ENCODE results near the gene LAIR1. TPM values are rescaled to one million over a fixed set of nuclear protein-coding genes. Genes with fewer than 3 reads are reported as not detected.

The LAIR1 gene
- total RNA-seq, 2 donors from 2014 or later: 2.9 to 9.9 TPM

DNA sequence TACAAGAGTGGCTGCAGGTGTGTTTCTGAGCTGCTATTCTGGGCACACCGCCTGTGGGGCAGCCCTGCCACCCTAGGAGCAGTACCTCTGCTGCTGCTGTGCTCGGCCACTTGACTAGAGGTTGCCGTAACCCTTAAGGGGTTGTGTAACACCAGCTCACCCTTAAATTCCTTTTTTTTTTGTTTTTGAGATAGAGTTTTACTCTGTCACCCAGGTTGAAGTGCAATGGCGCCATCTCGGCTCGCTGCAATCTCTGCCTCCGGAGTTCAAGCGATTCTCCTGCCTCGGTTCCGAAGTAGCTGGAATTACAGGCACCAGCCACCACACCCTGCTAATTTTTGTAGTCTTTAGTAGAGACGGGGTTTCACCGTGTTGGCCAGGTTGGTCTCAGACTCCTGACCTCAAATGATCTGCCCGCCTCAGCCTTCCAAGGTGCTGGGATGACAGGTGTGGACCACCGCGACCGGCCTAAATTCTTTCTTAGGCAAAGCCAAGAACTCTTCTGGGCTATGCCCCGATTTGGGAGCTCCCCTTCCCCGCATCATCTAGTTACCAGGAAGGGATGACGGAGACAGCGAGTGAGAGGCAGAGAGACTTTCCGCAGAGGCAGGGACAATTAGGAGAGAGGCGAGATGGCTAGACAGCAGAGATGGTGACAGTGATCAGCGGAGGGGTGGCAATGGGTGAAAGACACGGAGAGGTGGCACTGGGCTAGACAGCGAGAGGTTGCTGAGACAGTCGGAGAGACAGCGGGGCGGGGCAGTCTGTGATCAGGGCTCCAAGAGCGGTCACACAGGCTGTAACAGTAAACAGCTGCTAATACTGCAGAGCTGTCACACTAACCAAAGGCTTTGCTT lies 47.4 kb downstream of the LAIR1 start:
- peak in 1 of 2 donors; percentile 13 for DNase-seq (ENCODE audit: low spot score in 2 of 2)
- Mint-ChIP-seq H3K27ac (no peak overlapping the region), H3K36me3 (no peaks in the 10 kb centered on the region), H3K9me3 (no peaks in the 10 kb centered on the region)
- no peak for ATAC-seq

DNA sequence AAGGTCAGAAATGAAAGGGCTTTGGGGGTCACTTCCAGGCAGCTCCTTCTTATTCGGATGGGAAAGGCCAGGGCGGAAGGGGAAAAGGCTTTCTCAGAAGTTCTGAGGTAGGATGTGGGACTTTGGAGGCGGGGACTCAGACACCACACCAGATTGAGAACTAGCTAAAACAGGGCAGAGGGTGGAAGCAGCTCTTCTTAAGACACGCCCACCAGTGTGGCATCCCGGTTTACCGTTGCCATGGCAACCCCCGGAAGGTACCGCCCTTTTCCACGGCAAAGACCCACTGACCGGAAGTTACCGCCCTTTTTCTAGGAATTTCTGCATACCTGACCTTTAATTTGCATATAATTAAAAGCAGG lies 48.0 kb downstream of the LAIR1 start:
- no peaks in the 10 kb centered on the region for H3K36me3 Mint-ChIP-seq
- DNase-seq (ENCODE audit: low spot score in 2 of 2) (no peak), ATAC-seq (no peak)
- H3K9me3 Mint-ChIP-seq: no peaks in the 10 kb centered on the region
- no peak overlapping the region for H3K27ac Mint-ChIP-seq

DNA sequence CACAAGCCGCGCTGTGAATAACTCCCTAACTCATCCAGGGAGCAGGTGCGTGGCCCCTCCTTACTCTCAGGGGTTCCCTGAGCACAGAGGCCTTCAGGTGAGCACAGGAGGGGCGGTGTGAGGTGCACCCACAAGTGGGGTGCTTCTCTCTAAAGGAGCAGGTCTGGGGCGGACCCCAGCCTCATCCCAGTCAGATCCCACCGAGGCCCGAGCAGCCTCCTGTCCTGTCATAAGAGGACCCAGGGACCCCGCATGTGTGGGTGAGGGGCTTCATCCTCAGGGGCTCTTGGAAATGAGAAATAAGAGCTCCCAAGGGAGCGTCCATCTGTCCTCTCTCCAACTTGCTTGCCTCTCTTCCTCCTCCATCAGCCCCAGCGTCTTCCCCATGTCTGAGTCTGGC lies 48.8 kb downstream of the LAIR1 start:
- H3K9me3 Mint-ChIP-seq: no peaks in the 10 kb centered on the region
- no peak for ATAC-seq
- no peaks in the 10 kb centered on the region for H3K36me3 Mint-ChIP-seq
- no peak overlapping the region for H3K27ac Mint-ChIP-seq
- no peak for DNase-seq (ENCODE audit: low spot score in 2 of 2)

DNA sequence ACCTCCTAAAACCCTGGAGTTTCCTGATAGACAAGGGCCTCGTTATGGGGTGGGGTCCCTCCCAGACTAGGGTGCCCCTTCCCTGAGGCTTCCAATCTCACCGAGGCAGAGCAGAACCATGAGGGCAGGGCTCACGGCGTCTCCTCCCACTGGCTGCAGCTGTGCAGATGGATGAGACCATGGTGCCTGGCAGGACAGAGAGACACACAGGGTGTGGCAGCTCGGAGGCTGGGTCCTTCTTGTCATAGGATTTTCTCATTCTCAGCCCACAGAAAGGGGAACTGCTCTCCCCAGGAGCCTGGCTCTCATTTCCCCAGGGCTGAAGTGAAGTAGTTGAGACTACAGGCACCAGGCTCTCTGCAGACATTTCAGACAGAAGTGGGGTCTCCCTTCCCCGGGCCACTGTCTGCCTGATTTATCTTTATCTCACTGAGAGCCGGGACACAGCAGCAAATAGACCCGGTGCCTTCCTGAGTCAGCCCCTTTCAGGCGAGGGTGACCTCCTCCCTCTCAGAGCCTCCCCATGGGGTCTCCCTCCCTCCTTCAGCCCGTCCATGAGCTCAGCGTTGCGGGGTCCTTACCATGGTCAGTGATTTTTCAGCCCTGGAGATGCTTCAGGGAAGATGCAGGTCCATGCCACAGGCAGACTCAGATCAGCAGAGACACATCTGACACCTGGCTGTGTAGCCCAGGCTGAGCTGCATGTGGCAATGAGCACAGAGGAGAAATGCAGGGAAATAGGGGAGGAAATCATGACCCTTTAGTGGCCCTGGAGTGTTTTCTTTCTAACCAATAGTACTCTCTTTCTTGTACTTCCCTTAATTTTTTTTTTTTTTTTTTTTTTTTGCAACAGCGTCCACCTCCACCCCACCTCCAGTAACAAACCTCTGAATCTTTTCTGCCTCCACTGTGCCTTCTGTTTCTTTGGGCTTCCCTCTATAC lies 52.0 kb downstream of the LAIR1 start, which contains the start of gene LILRA5:
Gene LILRA5 (minus strand): TSS at position 731 of the 942 bp plus-strand sequence. CDS start 147 bp downstream, at position 584.
- Mint-ChIP-seq H3K9me3 (no peaks in the 10 kb centered on the region), H3K36me3 (no peaks in the 10 kb centered on the region), H3K27ac (no peak within 1 kb of the TSS)
- ATAC-seq: no peak
- DNase-seq (ENCODE audit: low spot score in 2 of 2): no peak

DNA sequence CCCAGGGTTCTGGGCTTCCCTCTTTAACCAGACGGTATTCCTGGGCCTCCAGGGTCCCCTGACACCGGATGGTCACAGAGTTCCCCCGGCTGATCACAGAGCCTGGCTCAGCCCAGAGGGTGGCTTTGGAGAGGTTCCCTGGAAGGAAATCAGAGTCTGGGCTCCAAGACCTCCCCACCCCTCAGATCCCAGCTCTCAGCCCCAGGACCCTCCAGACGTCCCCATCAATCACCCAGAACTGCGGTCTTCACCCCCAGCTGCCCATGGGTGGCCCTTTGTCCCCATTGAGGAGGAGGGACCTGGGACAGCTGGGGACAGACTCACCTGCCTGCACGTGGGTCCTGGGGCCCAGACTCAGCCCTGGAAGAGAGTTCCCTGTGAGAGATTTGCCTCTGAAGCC lies 52.7 kb downstream of the LAIR1 start:
- no peaks in the 10 kb centered on the region for H3K36me3 Mint-ChIP-seq

DNA sequence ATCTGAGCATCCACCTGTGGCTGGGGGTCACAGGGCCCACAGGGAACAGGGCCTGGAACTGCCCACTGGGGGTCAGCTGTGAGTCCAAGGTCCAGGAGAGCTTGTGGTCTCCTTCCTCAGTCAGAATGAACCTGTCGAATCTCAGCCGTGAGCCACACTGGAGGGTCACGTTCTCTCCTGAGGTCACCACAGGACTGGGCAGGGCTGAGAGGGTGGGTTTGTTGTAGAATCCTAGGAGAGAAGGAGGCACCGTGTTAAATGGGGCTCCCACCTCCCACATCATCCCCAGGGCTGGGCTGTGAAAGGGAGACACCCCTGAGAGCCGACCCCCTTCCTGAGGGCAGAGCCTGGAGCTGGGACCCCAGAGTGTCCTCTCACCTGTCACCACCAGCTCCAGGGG lies 53.2 kb downstream of the LAIR1 start:
- no peak for ATAC-seq
- Mint-ChIP-seq H3K27ac (no peak overlapping the region), H3K36me3 (no peaks in the 10 kb centered on the region), H3K9me3 (no peaks in the 10 kb centered on the region)
- DNase-seq (ENCODE audit: low spot score in 2 of 2): no peak

More for the DNA sequence above, 52.7 kb downstream of the LAIR1 start:
- Mint-ChIP-seq H3K27ac (no peak overlapping the region), H3K9me3 (no peaks in the 10 kb centered on the region)
- DNase-seq (ENCODE audit: low spot score in 2 of 2) (no peak), ATAC-seq (no peak)

DNA sequence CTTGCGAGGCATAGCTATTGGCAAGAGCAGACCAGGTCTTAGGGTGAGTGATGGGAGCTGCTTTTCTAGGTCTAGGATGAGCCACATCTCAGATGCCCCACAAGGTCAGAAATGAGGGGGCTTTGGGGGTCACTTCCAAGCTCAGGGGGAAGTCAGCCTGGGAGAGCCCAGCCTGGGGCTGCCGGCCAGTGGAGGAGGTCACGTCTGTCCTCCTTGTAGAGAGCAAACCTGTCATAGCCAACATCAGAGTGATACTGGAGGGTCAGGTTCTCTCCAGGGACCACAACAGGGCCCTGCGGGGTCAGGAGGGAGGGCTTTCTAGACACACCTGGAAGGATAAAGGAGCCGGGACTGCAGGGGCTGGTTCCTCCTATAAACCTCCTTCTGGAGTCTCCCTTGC lies 54.2 kb downstream of the LAIR1 start:
- no peaks in the 10 kb centered on the region for H3K36me3 Mint-ChIP-seq

DNA sequence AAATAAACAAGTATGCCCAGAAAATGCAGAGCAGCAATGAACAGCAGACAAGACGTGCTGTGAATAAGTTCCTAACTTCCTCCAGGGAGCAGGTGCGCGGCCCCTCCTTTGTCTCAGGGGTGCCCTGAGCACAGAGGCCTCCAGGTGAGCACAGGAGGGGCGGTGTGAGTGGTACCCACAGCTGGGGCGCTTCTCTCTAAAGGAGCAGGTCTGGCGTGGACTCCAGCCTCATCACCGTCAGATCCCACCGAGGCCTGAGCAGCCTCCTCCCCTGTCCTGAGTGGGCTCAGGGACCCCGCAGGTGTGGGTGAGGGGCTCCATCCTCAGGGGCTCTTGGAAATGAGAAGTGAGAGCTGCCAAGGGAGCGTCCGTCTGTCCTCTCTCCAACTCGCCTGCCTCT lies 54.9 kb downstream of the LAIR1 start:
- peaks cover 0 to 3% of the 10 kb centered on the region in 2 donors for H3K9me3 Mint-ChIP-seq
- ATAC-seq: no peak
- no peak for DNase-seq (ENCODE audit: low spot score in 2 of 2)
- no peaks in the 10 kb centered on the region for H3K36me3 Mint-ChIP-seq
- no peak overlapping the region for H3K27ac Mint-ChIP-seq

More for the DNA sequence above, 54.2 kb downstream of the LAIR1 start:
- no peak for DNase-seq (ENCODE audit: low spot score in 2 of 2)
- no peak for ATAC-seq
- H3K9me3 Mint-ChIP-seq: no peaks in the 10 kb centered on the region
- no peak overlapping the region for H3K27ac Mint-ChIP-seq

DNA sequence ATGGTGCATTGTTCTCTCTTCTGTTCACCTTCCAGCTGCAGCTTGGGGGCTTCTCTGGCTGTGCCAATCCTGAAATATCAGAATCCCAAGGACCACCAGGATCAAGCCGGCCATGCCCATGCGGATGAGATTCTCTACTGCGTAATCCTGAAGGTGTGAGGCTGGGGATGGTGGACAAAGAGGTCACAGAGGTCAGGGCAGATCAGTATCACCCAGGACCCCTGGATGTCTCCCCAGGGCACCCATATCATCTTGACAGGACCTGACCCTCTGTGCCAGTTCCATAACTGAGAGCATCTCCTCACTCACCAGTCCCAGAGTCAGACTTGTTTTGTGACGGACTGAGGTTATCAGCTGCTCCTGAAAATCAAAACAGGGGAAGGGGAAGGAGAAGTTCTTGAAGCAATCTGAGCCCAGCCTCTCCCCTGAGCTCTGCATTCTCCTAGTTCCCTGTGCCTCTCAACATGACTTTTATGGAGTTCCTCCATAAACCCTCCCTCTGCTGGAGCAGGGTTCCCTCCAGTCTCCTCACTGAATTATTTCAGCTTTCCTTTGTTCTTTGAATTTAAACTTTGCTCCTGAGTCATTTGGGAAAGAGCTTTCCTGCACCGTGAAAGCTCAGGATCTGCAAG lies 57.2 kb downstream of the LAIR1 start:
- ATAC-seq (no peak), DNase-seq (ENCODE audit: low spot score in 2 of 2) (no peak)
- Mint-ChIP-seq H3K9me3 (peaks cover 0 to 4% of the 10 kb centered on the region in 2 donors), H3K27ac (no peak overlapping the region), H3K36me3 (no peaks in the 10 kb centered on the region)

DNA sequence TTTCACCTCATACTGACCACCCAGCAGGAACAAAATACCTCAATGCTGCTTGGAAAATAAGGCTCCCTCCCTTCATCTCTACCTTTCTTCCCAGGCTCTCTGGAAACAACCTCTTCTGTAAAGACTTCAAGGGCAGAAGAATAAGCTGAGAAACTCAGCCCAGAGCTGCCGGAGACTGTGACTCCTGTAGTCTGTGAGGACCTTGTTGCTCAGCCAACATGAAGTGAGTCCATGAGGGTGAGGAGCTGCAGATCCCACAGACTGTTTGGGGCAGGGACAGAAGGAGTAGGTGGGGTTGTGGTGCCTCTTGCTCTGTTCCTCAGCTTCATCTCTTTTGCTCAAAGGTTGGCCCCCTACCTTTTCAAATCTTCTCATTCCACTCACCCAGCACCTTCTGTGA lies 59.6 kb downstream of the LAIR1 start:
- DNase-seq (ENCODE audit: low spot score in 2 of 2) (no peak), ATAC-seq (no peak)
- Mint-ChIP-seq H3K9me3 (peaks cover 0 to 4% of the 10 kb centered on the region in 2 donors), H3K27ac (no peak overlapping the region), H3K36me3 (no peaks in the 10 kb centered on the region)

DNA sequence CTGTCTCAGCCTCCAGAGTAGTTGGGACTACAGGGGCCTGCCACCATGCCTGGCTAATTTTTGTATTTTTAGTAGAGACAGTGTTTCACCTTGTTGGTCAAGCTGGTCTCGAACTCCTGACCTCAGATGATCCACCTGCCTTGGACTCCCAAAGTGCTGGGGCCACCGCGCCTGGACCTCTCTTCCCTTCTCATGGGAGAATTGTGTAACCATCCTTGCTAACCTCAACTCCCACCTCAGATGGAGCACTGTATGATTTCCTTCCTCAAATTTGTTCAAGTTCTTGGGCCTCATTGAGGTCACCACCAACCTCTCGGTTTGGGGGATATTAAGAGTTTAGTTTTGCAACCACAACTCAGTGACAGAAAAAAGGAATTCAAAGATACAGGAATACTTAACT lies 62.5 kb downstream of the LAIR1 start:
- H3K9me3 Mint-ChIP-seq: peaks cover 0 to 4% of the 10 kb centered on the region in 2 donors

More for the DNA sequence above, 62.5 kb downstream of the LAIR1 start:
- H3K27ac Mint-ChIP-seq: peak overlapping the region in 1 of 2 donors; percentile 61
- no peak for DNase-seq (ENCODE audit: low spot score in 2 of 2)
- no peak for ATAC-seq
- H3K36me3 Mint-ChIP-seq: no peaks in the 10 kb centered on the region

Other genes with a start within 250 kb of the LAIR1 start
- gene TFPT, start 249.3 kb downstream of the LAIR1 start, total RNA-seq: 10 to 100 TPM; 30.4 to 37.4 TPM
- 10 to 100 TPM; 47.9 to 92.9 TPM for gene PRPF31, start 249.2 kb downstream of the LAIR1 start, total RNA-seq
- gene CNOT3, start 227.2 kb downstream of the LAIR1 start, total RNA-seq: 10 to 100 TPM; 57.3 to 59.9 TPM
- gene LENG1, start 205.2 kb downstream of the LAIR1 start, total RNA-seq: 1 to 10 TPM; 3.5 to 6.1 TPM
- not detected for gene TMC4, start 191.8 kb downstream of the LAIR1 start, total RNA-seq
- 10 to 100 TPM; 56.8 to 97.2 TPM for gene MBOAT7, start 175.4 kb downstream of the LAIR1 start, total RNA-seq
- gene TSEN34, start 173.6 kb downstream of the LAIR1 start, total RNA-seq: 10 to 100 TPM; 10.2 to 15.8 TPM
- 1,000 to 10,000 TPM; 1,448 to 1,707 TPM for gene RPS9, start 164.1 kb downstream of the LAIR1 start, total RNA-seq
- gene LILRB3, start 141.9 kb downstream of the LAIR1 start, total RNA-seq: under 1 TPM in 1 of 2 donors, not detected in 1; 0.37 TPM
- gene LILRA6, start 122.1 kb downstream of the LAIR1 start, total RNA-seq: not detected
- gene LILRB5, start 107.7 kb downstream of the LAIR1 start, total RNA-seq: not detected
- gene LILRB2, start 83.8 kb downstream of the LAIR1 start, total RNA-seq: not detected
- not detected for gene LILRA5, start 51.8 kb downstream of the LAIR1 start, total RNA-seq
- not detected for gene LILRA4, start 25.8 kb downstream of the LAIR1 start, total RNA-seq
- under 1 TPM in 1 of 2 donors, not detected in 1; 0.37 TPM for gene TTYH1, start 50.5 kb upstream of the LAIR1 start, total RNA-seq
- 100 to 1,000 TPM; 191 to 205 TPM for gene LENG8, start 84.3 kb upstream of the LAIR1 start, total RNA-seq
- gene LENG9, start 98.8 kb upstream of the LAIR1 start, total RNA-seq: 1 to 10 TPM; 2.5 to 5.8 TPM
- gene CDC42EP5, start 108.4 kb upstream of the LAIR1 start, total RNA-seq: not detected
- gene LAIR2, start 137.9 kb upstream of the LAIR1 start, total RNA-seq: 1 to 10 TPM; 1.7 to 8.4 TPM
- gene LILRA2, start 208.9 kb upstream of the LAIR1 start, total RNA-seq: not detected
- gene LILRA1, start 228.7 kb upstream of the LAIR1 start, total RNA-seq: not detected

Measured in activated naive CD4-positive, alpha-beta T cell treated with anti-CD3 and anti-CD28 coated beads, Interleukin-2, amount 50 U/mL, for 72 hours (primary cell).